ENCODE measurements around the gene PQBP1. TPM values are rescaled to one million over a fixed set of nuclear protein-coding genes. Genes with fewer than 3 reads are reported as not detected.

The PQBP1 gene
- total and polyA plus RNA-seq, 2 donors (not counting 3 experiments of a cell fraction or from before 2014, with no cell fraction given), result 86.3 to 86.8 TPM

- ChIA-PET CTCF (no interaction called here), POLR2A (no interaction called here)
- Histone ChIP-seq H3K9me1 (replicated peaks; ENCODE audit: control insufficient read depth, extremely low read depth, insufficient read depth, low read length) (no peaks in the 10 kb centered on the region), H3K4me2 (ENCODE audit: insufficient read depth, low read length) (no peak overlapping the region), H3K9me3 (replicated peaks; ENCODE audit: control insufficient read depth, insufficient read depth, low read length) (no peaks in the 10 kb centered on the region), H3K4me3 (replicated peaks in 1 of 3; ENCODE audit: insufficient read depth in 1 of 3, low read depth in 1 of 3, low read length in 3 of 3) (no peak overlapping the region), H4K20me1 (replicated peaks; ENCODE audit: control insufficient read depth, extremely low read depth, insufficient read depth, low read length) (no peaks in the 10 kb centered on the region), H3K4me1 (ENCODE audit: control insufficient read depth, extremely low read depth, insufficient read depth, low read length) (no peaks in the 10 kb centered on the region), H3K27me3 (ENCODE audit: control insufficient read depth in 2 of 2, insufficient read depth in 2 of 2, low read length in 2 of 2) (no peaks in the 10 kb centered on the region), H3K79me2 (ENCODE audit: control insufficient read depth, insufficient read depth, low read length) (peaks cover 32% of the 10 kb centered on the region), H3K36me3 (ENCODE audit: control insufficient read depth in 2 of 2, extremely low read depth in 1 of 2, insufficient read depth in 2 of 2, low read length in 2 of 2) (peaks cover 2 to 24% of the 10 kb centered on the region in 2 experiments), H3K27ac (ENCODE audit: insufficient read depth, low read depth, low read length) (no peak overlapping the region), H3K9ac (replicated peaks; ENCODE audit: extremely low read depth, insufficient read depth, low read length) (no peak overlapping the region), H2AFZ (ENCODE audit: low read depth, low read length) (no peak overlapping the region)
- DNase-seq (ENCODE audit: low read depth, low spot score) (no peak), FAIRE-seq (no peak)
- BruUV-seq (replicated peaks), result no TSS peak
- intact Hi-C loops (cut with micrococcal nuclease) (no loop called here), dilution Hi-C loops (cut with MboI; ENCODE audit: extremely low pct_ligation_motif_present, low sequenced_read_pairs) (no loop called here)
- TF ChIP-seq CTCF (IDR thresholded peaks at IDR 0.05; ENCODE audit: extremely low read depth in 1 of 2, insufficient read depth in 1 of 2, low read depth in 1 of 2, low read length in 2 of 2), result no peak
- TF ChIP-seq FOS (IDR thresholded peaks at IDR 0.05; ENCODE audit: borderline replicate concordance, insufficient read depth, low read length), result no peak
- TF ChIP-seq POLR2A (IDR thresholded peaks at IDR 0.05; ENCODE audit: low read depth, low read length), result no peak
- TF ChIP-seq MAX (IDR thresholded peaks at IDR 0.05; ENCODE audit: insufficient read depth, insufficient read length), result no peak
- no peak for TF ChIP-seq EZH2 (IDR thresholded peaks at IDR 0.05; ENCODE audit: borderline replicate concordance, low read depth, low read length, severe bottlenecking)
Observed at GRCh38 chrX:48938721-48939425, 41.1 kb downstream of the PQBP1 start.

Measured in endothelial cell of umbilical vein (primary cell).